ENCODE results near the gene IFIT1. TPM values are rescaled to one million over a fixed set of nuclear protein-coding genes. Genes with fewer than 3 reads are reported as not detected.
"Not testable (repeated sequence)": the region's sequence is repeated elsewhere in the genome, so short reads cannot be mapped to it uniquely, and the experiment has no call there.

IFIT1 gene
- total and polyA plus RNA-seq, 4 donors: 16.5 to 57.2 (median 28.6) TPM

DNA sequence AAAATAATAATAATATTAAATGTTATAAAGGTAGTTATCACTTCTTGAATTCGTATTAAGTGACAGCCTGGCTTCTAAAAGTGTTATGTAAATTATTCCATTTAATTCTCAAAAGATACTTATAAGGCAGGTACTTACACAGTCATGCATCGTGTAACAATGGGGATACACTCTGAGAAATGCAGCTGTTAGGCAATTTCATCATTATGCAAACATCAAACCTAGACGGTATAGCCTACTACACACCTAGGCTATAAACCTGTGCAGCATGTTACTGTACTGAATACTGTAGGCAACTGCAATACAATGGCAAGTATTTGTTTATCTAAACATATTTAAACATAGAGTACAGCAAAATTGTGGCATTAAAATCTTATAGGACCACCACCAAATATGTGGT, 1.5 kb downstream of the IFIT1 start:
- 80% methylated on average over 1 of the region's 3 CpGs for WGBS (ENCODE audit: insufficient coverage)
- H3K27ac ChIP-seq (ENCODE audit: low read depth, low read length): peak overlapping the region; percentile 97
- no peaks in the 10 kb centered on the region for H3K36me3 ChIP-seq (ENCODE audit: control insufficient read depth, insufficient read depth, low read length)
- no peaks in the 10 kb centered on the region for H3K27me3 ChIP-seq (ENCODE audit: control insufficient read depth, insufficient read depth, low read length)
- DNase-seq (ENCODE audit: low read depth in 4 of 6, low spot score in 6 of 6): no peak
- no peak overlapping the region for H3K4me3 ChIP-seq (ENCODE audit: low read depth, low read length)
- H3K9me3 ChIP-seq (ENCODE audit: control insufficient read depth, insufficient read depth, low read length): no peaks in the 10 kb centered on the region
- H3K4me1 ChIP-seq (ENCODE audit: control insufficient read depth, insufficient read depth, low read length): peaks cover 5% of the 10 kb centered on the region

DNA sequence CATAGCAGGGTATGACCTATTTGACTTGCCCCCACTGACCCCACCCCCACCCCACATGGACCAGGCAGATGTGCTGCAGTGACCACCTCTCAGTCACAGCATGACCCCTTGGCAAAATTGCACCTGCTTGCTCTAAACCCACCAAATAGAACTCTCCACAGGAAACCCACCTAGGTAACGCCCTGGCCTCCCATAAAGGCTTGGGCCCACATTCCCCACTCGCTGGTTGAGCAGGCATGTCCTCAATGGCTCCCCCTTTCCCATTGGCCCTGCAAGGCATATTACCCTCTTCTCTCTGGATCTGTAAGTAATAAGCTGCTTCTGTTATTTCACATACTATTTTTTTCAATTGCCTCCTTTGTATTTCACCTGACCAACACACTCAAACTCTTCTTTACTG, 2.7 kb downstream of the IFIT1 start:
- no peaks in the 10 kb centered on the region for H3K36me3 ChIP-seq (ENCODE audit: control insufficient read depth, insufficient read depth, low read length)
- WGBS (ENCODE audit: insufficient coverage): 100% methylated on average over 2 of the region's 2 CpGs
- H3K4me3 ChIP-seq (ENCODE audit: low read depth, low read length): no peak overlapping the region
- H3K27ac ChIP-seq (ENCODE audit: low read depth, low read length): no peak overlapping the region
- peaks cover 5% of the 10 kb centered on the region for H3K4me1 ChIP-seq (ENCODE audit: control insufficient read depth, insufficient read depth, low read length)
- no peaks in the 10 kb centered on the region for H3K9me3 ChIP-seq (ENCODE audit: control insufficient read depth, insufficient read depth, low read length)
- no peaks in the 10 kb centered on the region for H3K27me3 ChIP-seq (ENCODE audit: control insufficient read depth, insufficient read depth, low read length)
- DNase-seq (ENCODE audit: low read depth in 4 of 6, low spot score in 6 of 6): no peak

DNA sequence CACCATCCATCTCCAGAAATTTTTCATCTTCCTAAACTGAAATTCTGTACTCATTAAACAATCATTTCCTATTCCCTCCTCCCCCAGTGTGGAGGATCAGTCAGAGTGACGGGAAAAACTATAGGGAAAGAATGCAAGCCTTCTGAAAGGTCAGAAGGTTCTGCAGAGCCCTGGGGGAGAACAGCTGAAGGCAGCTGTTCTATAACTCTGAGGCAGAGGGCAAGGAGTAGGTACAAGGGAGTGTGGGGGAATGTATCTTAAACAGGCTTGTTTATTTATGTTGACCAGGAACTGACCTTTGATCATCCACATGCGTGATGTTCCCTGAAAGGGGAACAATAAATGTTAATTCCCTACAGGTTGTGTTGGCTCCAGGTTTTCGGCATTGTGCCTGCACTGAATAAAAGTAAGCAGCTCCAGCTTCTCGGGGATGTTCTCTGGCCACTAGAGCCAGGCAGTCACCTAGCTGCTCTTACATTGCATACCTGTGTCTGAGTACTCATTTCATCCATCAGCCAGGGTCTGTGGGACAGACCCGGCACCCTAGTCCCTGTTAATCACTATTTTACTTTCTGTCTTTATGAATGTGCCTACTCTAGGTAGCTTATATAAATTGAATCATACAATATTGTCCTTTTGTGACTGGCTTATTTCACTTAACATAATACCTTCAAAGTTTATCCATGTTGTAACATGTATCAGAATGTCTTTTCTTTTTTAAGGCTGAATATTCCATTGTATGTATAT, 5.8 kb downstream of the IFIT1 start:
- Histone ChIP-seq H3K27me3 (ENCODE audit: control insufficient read depth, insufficient read depth, low read length) (no peaks in the 10 kb centered on the region), H3K4me3 (ENCODE audit: low read depth, low read length) (no peak overlapping the region), H3K4me1 (ENCODE audit: control insufficient read depth, insufficient read depth, low read length) (no peaks in the 10 kb centered on the region), H3K27ac (ENCODE audit: low read depth, low read length) (no peak overlapping the region), H3K9me3 (ENCODE audit: control insufficient read depth, insufficient read depth, low read length) (no peaks in the 10 kb centered on the region), H3K36me3 (ENCODE audit: control insufficient read depth, insufficient read depth, low read length) (no peaks in the 10 kb centered on the region)
- 94% methylated on average over 3 of the region's 5 CpGs for WGBS (ENCODE audit: insufficient coverage)
- no peak for DNase-seq (ENCODE audit: low read depth in 4 of 6, low spot score in 6 of 6)

DNA sequence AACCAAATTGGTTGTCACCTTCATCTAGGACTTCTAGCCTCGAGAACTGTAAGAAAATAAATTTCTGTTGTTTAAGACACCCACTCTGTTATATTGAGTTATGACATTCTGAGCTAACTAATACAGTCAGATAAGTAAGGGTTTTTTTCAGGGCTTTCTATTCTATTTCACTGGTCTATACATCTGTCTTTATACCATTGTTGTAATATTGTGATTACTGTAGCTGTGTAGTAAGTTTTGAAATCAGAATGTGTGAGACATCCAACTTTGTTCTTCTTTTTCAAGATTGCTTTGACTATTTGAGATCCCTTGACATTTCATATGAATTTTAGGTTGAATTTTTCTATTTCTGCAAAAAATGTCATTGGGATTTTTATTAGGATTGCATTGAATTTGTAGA, 7.5 kb downstream of the IFIT1 start:
- H3K9me3 ChIP-seq (ENCODE audit: control insufficient read depth, insufficient read depth, low read length): no peaks in the 10 kb centered on the region
- H3K4me1 ChIP-seq (ENCODE audit: control insufficient read depth, insufficient read depth, low read length): no peaks in the 10 kb centered on the region
- WGBS (ENCODE audit: insufficient coverage): no CpG with 5 or more reads among the region's 1 CpG
- H3K36me3 ChIP-seq (ENCODE audit: control insufficient read depth, insufficient read depth, low read length): no peaks in the 10 kb centered on the region
- H3K27me3 ChIP-seq (ENCODE audit: control insufficient read depth, insufficient read depth, low read length): no peaks in the 10 kb centered on the region
- DNase-seq (ENCODE audit: low read depth in 4 of 6, low spot score in 6 of 6): no peak
- H3K27ac ChIP-seq (ENCODE audit: low read depth, low read length): no peak overlapping the region
- H3K4me3 ChIP-seq (ENCODE audit: low read depth, low read length): no peak overlapping the region

DNA sequence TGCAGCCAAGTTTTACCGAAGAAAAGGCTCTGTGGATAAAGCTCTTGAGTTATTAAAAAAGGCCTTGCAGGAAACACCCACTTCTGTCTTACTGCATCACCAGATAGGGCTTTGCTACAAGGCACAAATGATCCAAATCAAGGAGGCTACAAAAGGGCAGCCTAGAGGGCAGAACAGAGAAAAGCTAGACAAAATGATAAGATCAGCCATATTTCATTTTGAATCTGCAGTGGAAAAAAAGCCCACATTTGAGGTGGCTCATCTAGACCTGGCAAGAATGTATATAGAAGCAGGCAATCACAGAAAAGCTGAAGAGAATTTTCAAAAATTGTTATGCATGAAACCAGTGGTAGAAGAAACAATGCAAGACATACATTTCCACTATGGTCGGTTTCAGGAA, 10.6 kb downstream of the IFIT1 start:
- Histone ChIP-seq H3K27ac (ENCODE audit: low read depth, low read length) (no peak overlapping the region), H3K4me3 (ENCODE audit: low read depth, low read length) (no peak overlapping the region), H3K36me3 (ENCODE audit: control insufficient read depth, insufficient read depth, low read length) (peaks cover 2% of the 10 kb centered on the region), H3K27me3 (ENCODE audit: control insufficient read depth, insufficient read depth, low read length) (no peaks in the 10 kb centered on the region), H3K4me1 (ENCODE audit: control insufficient read depth, insufficient read depth, low read length) (no peaks in the 10 kb centered on the region), H3K9me3 (ENCODE audit: control insufficient read depth, insufficient read depth, low read length) (no peaks in the 10 kb centered on the region)
- DNase-seq (ENCODE audit: low read depth in 4 of 6, low spot score in 6 of 6): no peak
- no CpG with 5 or more reads among the region's 2 CpGs for WGBS (ENCODE audit: insufficient coverage)

DNA sequence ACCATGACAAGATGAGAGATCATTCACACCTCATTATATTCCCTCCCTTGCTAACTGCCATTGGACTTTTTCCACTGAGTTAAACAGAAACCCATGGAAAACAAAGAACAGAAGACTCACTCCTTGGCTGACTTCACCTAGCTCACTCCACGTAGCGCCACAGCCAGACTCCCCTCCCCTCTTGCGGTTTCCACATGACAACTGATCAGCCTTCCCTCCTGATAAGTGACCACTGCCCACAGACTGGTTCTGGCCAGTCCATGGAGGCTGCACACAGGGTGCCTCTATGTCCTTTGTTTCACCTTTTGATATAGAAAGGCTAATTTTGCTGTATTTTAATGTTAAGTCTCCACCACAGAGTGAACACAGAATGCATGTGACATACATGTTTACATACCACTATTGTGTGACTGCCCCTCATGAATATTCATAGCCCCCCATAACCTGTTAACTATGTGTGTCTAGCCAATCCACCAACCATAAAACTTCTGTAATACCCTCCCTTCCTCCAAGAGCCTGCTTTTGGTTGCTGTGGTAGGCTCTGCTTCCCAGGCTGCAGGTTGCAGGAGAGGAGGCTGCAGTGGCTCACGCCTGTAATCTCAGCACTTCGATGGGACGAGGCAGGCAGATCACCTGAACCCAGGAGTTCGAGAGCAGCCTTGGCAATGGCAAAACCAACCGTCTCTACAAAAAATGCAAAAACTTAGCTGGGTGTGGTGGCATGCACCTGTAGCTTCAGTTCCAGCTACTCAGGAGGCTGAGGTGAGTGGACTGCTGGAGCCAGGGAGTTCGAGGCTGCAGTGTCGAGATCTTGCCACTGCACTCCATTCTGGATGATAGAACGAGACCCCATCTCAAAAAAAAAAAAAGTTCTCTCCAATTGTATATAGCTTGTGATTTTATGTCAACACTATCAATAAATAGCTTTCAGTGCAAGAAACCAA, 12.0 kb downstream of the IFIT1 start:
- Histone ChIP-seq H3K9me3 (ENCODE audit: control insufficient read depth, insufficient read depth, low read length) (no peaks in the 10 kb centered on the region), H3K27ac (ENCODE audit: low read depth, low read length) (no peak overlapping the region)

DNA sequence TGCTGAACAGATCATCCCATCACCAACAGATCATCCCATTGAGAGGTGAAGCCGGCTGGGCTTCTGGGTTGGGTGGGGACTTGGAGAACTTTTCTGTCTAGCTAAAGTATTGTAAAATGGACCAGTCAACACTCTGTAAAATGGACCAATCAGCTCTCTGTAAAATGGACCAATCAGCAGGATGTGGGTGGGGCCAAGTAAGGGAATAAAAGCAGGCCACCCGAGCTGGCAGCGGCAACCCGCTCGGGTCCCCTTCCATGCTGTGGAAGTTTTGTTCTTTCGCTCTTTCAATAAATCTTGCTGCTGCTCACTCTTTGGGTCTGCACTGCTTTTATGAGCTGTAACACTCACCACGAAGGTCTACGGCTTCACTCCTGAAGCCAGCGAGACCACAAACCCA, 13.8 kb downstream of the IFIT1 start:
- H3K4me1 ChIP-seq (ENCODE audit: control insufficient read depth, insufficient read depth, low read length); H3K27me3 ChIP-seq (ENCODE audit: control insufficient read depth, insufficient read depth, low read length); H3K4me3 ChIP-seq (ENCODE audit: low read depth, low read length); H3K27ac ChIP-seq (ENCODE audit: low read depth, low read length); H3K9me3 ChIP-seq (ENCODE audit: control insufficient read depth, insufficient read depth, low read length); H3K36me3 ChIP-seq (ENCODE audit: control insufficient read depth, insufficient read depth, low read length); DNase-seq (ENCODE audit: low read depth in 4 of 6, low spot score in 6 of 6): not testable (repeated sequence)
- WGBS (ENCODE audit: insufficient coverage): 95% methylated on average over 8 of the region's 9 CpGs

More for the DNA sequence above, 12.0 kb downstream of the IFIT1 start:
- Histone ChIP-seq H3K4me3 (ENCODE audit: low read depth, low read length) (no peak overlapping the region), H3K27me3 (ENCODE audit: control insufficient read depth, insufficient read depth, low read length) (no peaks in the 10 kb centered on the region), H3K4me1 (ENCODE audit: control insufficient read depth, insufficient read depth, low read length) (no peaks in the 10 kb centered on the region), H3K36me3 (ENCODE audit: control insufficient read depth, insufficient read depth, low read length) (peaks cover 2% of the 10 kb centered on the region)
- peak in 1 of 6 donors; percentile 26 for DNase-seq (ENCODE audit: low read depth in 4 of 6, low spot score in 6 of 6)
- 86% methylated on average over 8 of the region's 11 CpGs for WGBS (ENCODE audit: insufficient coverage)

DNA sequence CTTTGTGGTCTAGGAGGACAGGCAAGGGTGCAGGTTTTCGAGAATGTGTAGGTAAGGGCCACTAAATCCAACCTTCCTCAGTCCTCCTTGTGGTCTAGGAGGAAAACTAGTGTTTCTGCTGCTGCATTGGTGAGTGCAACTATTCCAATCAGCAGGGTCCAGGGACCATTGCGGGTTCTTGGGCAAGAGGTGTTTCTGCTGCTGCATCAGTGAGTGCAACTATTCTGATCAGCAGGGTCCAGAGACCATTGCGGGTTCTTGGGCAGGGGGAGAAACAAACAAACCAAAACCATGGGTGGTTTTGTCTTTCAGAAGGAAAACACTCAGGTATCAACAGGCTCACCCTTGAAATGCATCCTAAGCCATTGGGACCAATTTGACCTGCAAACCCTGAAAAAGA, 15.4 kb downstream of the IFIT1 start:
- not testable (repeated sequence) for DNase-seq (ENCODE audit: low read depth in 4 of 6, low spot score in 6 of 6); H3K4me1 ChIP-seq (ENCODE audit: control insufficient read depth, insufficient read depth, low read length); H3K27ac ChIP-seq (ENCODE audit: low read depth, low read length); H3K4me3 ChIP-seq (ENCODE audit: low read depth, low read length); H3K9me3 ChIP-seq (ENCODE audit: control insufficient read depth, insufficient read depth, low read length); H3K36me3 ChIP-seq (ENCODE audit: control insufficient read depth, insufficient read depth, low read length); H3K27me3 ChIP-seq (ENCODE audit: control insufficient read depth, insufficient read depth, low read length)
- 100% methylated on average over 2 of the region's 3 CpGs for WGBS (ENCODE audit: insufficient coverage)

DNA sequence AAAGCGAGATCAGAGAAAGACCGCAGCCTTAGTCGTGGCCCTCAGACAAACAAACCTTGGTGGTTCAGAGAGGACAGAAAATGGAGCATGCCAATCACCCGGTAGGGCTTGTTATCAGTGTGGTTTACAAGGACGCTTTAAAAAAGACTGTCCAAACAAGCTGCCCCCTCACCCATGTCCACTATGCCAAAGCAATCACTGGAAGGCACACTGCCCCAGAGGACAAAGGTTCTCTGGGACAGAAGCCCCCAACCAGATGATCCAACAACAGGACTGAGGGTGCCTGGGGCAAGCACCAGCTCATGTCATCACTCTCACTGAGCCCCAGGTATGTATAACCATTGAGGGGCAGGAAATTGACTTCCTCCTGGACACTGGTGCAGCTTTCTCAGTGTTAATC, 16.9 kb downstream of the IFIT1 start:
- DNase-seq (ENCODE audit: low read depth in 4 of 6, low spot score in 6 of 6); H3K9me3 ChIP-seq (ENCODE audit: control insufficient read depth, insufficient read depth, low read length); H3K36me3 ChIP-seq (ENCODE audit: control insufficient read depth, insufficient read depth, low read length); H3K4me1 ChIP-seq (ENCODE audit: control insufficient read depth, insufficient read depth, low read length); H3K27me3 ChIP-seq (ENCODE audit: control insufficient read depth, insufficient read depth, low read length); H3K4me3 ChIP-seq (ENCODE audit: low read depth, low read length); H3K27ac ChIP-seq (ENCODE audit: low read depth, low read length): not testable (repeated sequence)
- 96% methylated on average over 4 of the region's 5 CpGs for WGBS (ENCODE audit: insufficient coverage)

All from spinal cord (tissue), 10 donors.